H1 (cell line): ENCODE results near the gene SRGAP3. TPM values are rescaled to one million over a fixed set of nuclear protein-coding genes. Genes with fewer than 3 reads are reported as not detected.

Experiments used
- CTCF ChIA-PET: fragments of 300-600 bp; sonication (Branson Sonifier 250); formaldehyde crosslinking; loops from one replicate; lab custom pipeline; 2021; ENCODE audit not compliant: partially characterized antibody; lab: Charles Lee
- POLR2A ChIA-PET: fragments of 300-600 bp; sonication (Branson Sonifier 250); formaldehyde crosslinking; loops from one replicate; lab custom pipeline; 2021; ENCODE audit warnings: inconsistent platforms; ENCODE audit not compliant: partially characterized antibody; lab: Charles Lee
- DNase-seq, 2 experiments: peaks; one replicate each; pipeline versions ENCODE4 v3.0.0 to v3.0.0-alpha.2; 2010 to 2022; ENCODE audit warnings: low spot score in 2 of 2, low read depth in 1 of 2, mixed read lengths in 1 of 2
- FAIRE-seq: peaks from 2 replicates; lab custom pipeline; 2011; peaks lifted over from hg19 to GRCh38; lab: Jason Lieb, UNC
- H2AFZ ChIP-seq: 2 replicates; pipeline ENCODE4 v1.8.1; 2012; ENCODE audit warnings: low read length, inconsistent platforms
- H2AK5ac ChIP-seq: 2 replicates; pipeline ENCODE4 v1.6.1; 2013; ENCODE audit warnings: low read depth, low read length
- H2BK120ac ChIP-seq: replicated peaks from 2 replicates; pipeline ENCODE3; 2013; ENCODE audit warnings: low read depth, low read length, inconsistent platforms
- H2BK12ac ChIP-seq: 2 replicates; pipeline ENCODE4 v1.6.1; 2013; ENCODE audit warnings: low read depth, low read length
- H2BK15ac ChIP-seq: 2 replicates; pipeline ENCODE4 v1.6.1; 2013; ENCODE audit warnings: low read length
- H2BK20ac ChIP-seq: 2 replicates; pipeline ENCODE4 v1.6.1; 2013; ENCODE audit warnings: low read length
- H2BK5ac ChIP-seq: 2 replicates; pipeline ENCODE4 v1.6.1; 2013; ENCODE audit warnings: low read depth, low read length
- H3K14ac ChIP-seq: 2 replicates; pipeline ENCODE4 v1.6.1; 2013; ENCODE audit warnings: inconsistent platforms; ENCODE audit not compliant: insufficient read length
- H3K18ac ChIP-seq: 2 replicates; pipeline ENCODE4 v1.6.1; 2013; ENCODE audit warnings: low read length; ENCODE audit errors: extremely low read depth
- H3K23ac ChIP-seq: 2 replicates; pipeline ENCODE4 v1.6.1; 2013; ENCODE audit warnings: inconsistent platforms; ENCODE audit not compliant: insufficient read length
- H3K23me2 ChIP-seq: 2 replicates; pipeline ENCODE4 v1.6.1; 2013; ENCODE audit warnings: low read depth, low read length
- H3K27ac ChIP-seq: 2 replicates; pipeline ENCODE4 v1.6.1; 2011; ENCODE audit warnings: low read depth, low read length, inconsistent platforms
- H3K27me3 ChIP-seq, 4 experiments: replicated peaks in 1 of 4; 1 replicate in 1 of 4; 2 replicates in 3 of 4; pipeline versions ENCODE4 v1.6.1 to v1.8.1; 2011 to 2013; ENCODE audit warnings: low read length in 3 of 4, mild to moderate bottlenecking in 3 of 4, inconsistent platforms in 2 of 4, mixed read lengths in 2 of 4, moderate library complexity in 1 of 4; ENCODE audit not compliant: control insufficient read depth in 3 of 4, insufficient read depth in 3 of 4; ENCODE audit errors: extremely low read depth in 1 of 4
- H3K36me3 ChIP-seq, 4 experiments: 2 replicates each; pipeline versions ENCODE4 v1.6.1 to v1.8.1; 2011 to 2013; ENCODE audit warnings: mild to moderate bottlenecking in 4 of 4, low read length in 3 of 4, moderate library complexity in 2 of 4, control low read depth in 1 of 4, inconsistent platforms in 1 of 4; ENCODE audit not compliant: insufficient read depth in 4 of 4, control insufficient read depth in 2 of 4
- H3K4ac ChIP-seq: replicated peaks from 2 replicates; pipeline ENCODE3; 2013; ENCODE audit warnings: low read length, low read depth, mixed read lengths, inconsistent platforms; ENCODE audit not compliant: insufficient read length
- H3K4me1 ChIP-seq, 4 experiments: replicated peaks in 1 of 4; 1 replicate in 1 of 4; 2 replicates in 3 of 4; pipeline versions ENCODE4 v1.6.1 to v1.8.1; 2011 to 2013; ENCODE audit warnings: low read length in 3 of 4, inconsistent platforms in 2 of 4, mixed read lengths in 1 of 4; ENCODE audit not compliant: insufficient read depth in 4 of 4, control insufficient read depth in 3 of 4
- H3K4me2 ChIP-seq, 2 experiments: 2 replicates each; pipeline versions ENCODE4 v1.6.1 to v1.8.1; 2011 to 2013; ENCODE audit warnings: low read depth in 2 of 2, low read length in 2 of 2, control low read depth in 1 of 2, inconsistent platforms in 1 of 2, mild to moderate bottlenecking in 1 of 2; ENCODE audit not compliant: insufficient read depth in 1 of 2
- H3K4me3 ChIP-seq, 4 experiments: fragments of 200-600, 300-600 bp in 1 of 4; sonication (generic), shearing (Covaris generic), sonication (Bioruptor Twin) in 1 of 4; 2 replicates each; pipeline versions ENCODE4 v1.5.1 to v1.8.1; 2011 to 2016; ENCODE audit warnings: low read length in 4 of 4, low read depth in 3 of 4, control low read depth in 2 of 4, inconsistent platforms in 2 of 4, mild to moderate bottlenecking in 2 of 4, mixed read lengths in 1 of 4, moderate library complexity in 1 of 4; ENCODE audit not compliant: insufficient read depth in 2 of 4; ENCODE audit errors: extremely low read depth in 1 of 4
- H3K56ac ChIP-seq: replicated peaks from 2 replicates; pipeline ENCODE3; 2013; ENCODE audit warnings: low read depth, mild to moderate bottlenecking, mixed read lengths, low read length, inconsistent platforms; ENCODE audit not compliant: insufficient read length
- H3K79me1 ChIP-seq: 2 replicates; pipeline ENCODE4 v1.6.1; 2013; ENCODE audit warnings: low read depth, low read length, control low read depth
- H3K79me2 ChIP-seq, 2 experiments: 2 replicates each; pipeline versions ENCODE4 v1.6.1 to v1.8.1; 2012 to 2013; ENCODE audit warnings: low read length in 2 of 2, mild to moderate bottlenecking in 2 of 2, inconsistent platforms in 1 of 2; ENCODE audit not compliant: insufficient read depth in 2 of 2, control insufficient read depth in 1 of 2
- H3K9ac ChIP-seq, 4 experiments: replicated peaks in 1 of 4; 1 replicate in 1 of 4; 2 replicates in 3 of 4; pipeline versions ENCODE4 v1.6.1 to v1.8.1; 2011 to 2013; ENCODE audit warnings: low read depth in 3 of 4, low read length in 3 of 4, control low read depth in 2 of 4, mild to moderate bottlenecking in 2 of 4, moderate library complexity in 2 of 4, inconsistent platforms in 1 of 4; ENCODE audit errors: extremely low read depth in 1 of 4
- H3K9me3 ChIP-seq, 2 experiments: 2 replicates each; pipeline versions ENCODE4 v1.6.1 to v1.8.1; 2012 to 2013; ENCODE audit warnings: mild to moderate bottlenecking in 2 of 2, moderate library complexity in 2 of 2, control low read depth in 1 of 2, inconsistent platforms in 1 of 2, low read depth in 1 of 2, low read length in 1 of 2, mixed read lengths in 1 of 2; ENCODE audit not compliant: insufficient read depth in 2 of 2
- H4K20me1 ChIP-seq, 2 experiments: replicated peaks in 1 of 2; 2 replicates each; pipeline versions ENCODE3 to v1.8.1; 2011 to 2013; ENCODE audit warnings: inconsistent platforms in 2 of 2, low read length in 2 of 2, mild to moderate bottlenecking in 1 of 2; ENCODE audit not compliant: insufficient read depth in 2 of 2, control insufficient read depth in 1 of 2
- H4K5ac ChIP-seq: 2 replicates; pipeline ENCODE4 v1.6.1; 2013; ENCODE audit warnings: low read length, low read depth, mixed read lengths, inconsistent platforms; ENCODE audit not compliant: insufficient read length
- H4K8ac ChIP-seq: 2 replicates; pipeline ENCODE4 v1.8.0; 2013; ENCODE audit warnings: mild to moderate bottlenecking, moderate library complexity, low read length, inconsistent platforms; ENCODE audit not compliant: insufficient read depth; ENCODE audit errors: extremely low read depth
- H4K91ac ChIP-seq: replicated peaks from 2 replicates; pipeline ENCODE3; 2013; ENCODE audit warnings: low read length, mixed read lengths, inconsistent platforms; ENCODE audit not compliant: insufficient read length
- CREB1 ChIP-seq: IDR thresholded peaks from 2 replicates; pipeline ENCODE4 v1.6.1; 2012; ENCODE audit warnings: inconsistent platforms
- JUND ChIP-seq: IDR thresholded peaks from 2 replicates; pipeline ENCODE4 v1.6.1; 2011; ENCODE audit warnings: mild to moderate bottlenecking, improper control_type of control experiment, low read length
- KDM1A ChIP-seq: fragments of 200-600, 300-600 bp; sonication (generic); IDR thresholded peaks from 2 replicates; pipeline ENCODE4 v1.7.1; 2016; ENCODE audit warnings: mild to moderate bottlenecking, low read length, borderline replicate concordance
- RNF2 ChIP-seq: fragments of 200-900, 300-1000 bp; sonication (generic); IDR thresholded peaks from 2 replicates; pipeline ENCODE4 v1.7.1; 2016; ENCODE audit warnings: borderline replicate concordance, low read depth, mild to moderate bottlenecking, antibody characterized with exemption, low read length; ENCODE audit not compliant: poor library complexity, severe bottlenecking; ENCODE audit errors: missing control alignments
- YY1 ChIP-seq: IDR thresholded peaks from 2 replicates; pipeline ENCODE4 v1.6.1; 2011; ENCODE audit warnings: low read depth, mild to moderate bottlenecking, low read length
- WGBS, 2 experiments: shearing (Covaris generic) in 1 of 2; methylation state at CpG; one replicate each; pipeline versions ENCODE4 v1.1.6 to v1.1.7; 2013 to 2015; ENCODE audit warnings: low lambda C conversion rate in 2 of 2, mixed read lengths in 2 of 2, inconsistent platforms in 1 of 2, low coverage in 1 of 2, missing lambda C conversion rate in 1 of 2; ENCODE audit not compliant: insufficient replicate concordance in 2 of 2, insufficient coverage in 1 of 2, insufficient read length in 1 of 2; ENCODE audit errors: extremely low coverage in 1 of 2, missing lambda C conversion rate in 1 of 2; 5-methylcytosine and 5-hydroxymethylcytosine counted together
- polyA plus RNA-seq, 7 experiments: library from polyadenylated mRNA; depleted of rRNA in 3 of 7; stranded (reverse) in 5 of 7; unstranded in 2 of 7; fragments of >200 nt in 5 of 7; fragments of 200-250 nt in 2 of 7; gene quantifications; 1 replicate in 5 of 7; 2 replicates in 1 of 7; 4 replicates in 1 of 7; pipeline versions ENCODE4 v1.2.1 to v1.2.3, GENCODE V29; 2011 to 2013; ENCODE audit warnings: missing spikeins in 2 of 7, mixed read lengths in 2 of 7
- total RNA-seq: library from RNA; stranded (reverse); fragmentation: NEBNext Ultra II Directional; extraction: Animal tissue kit (Norgen Biotek cat#: 25700); gene quantifications from 2 replicates; pipeline ENCODE4 v1.2.1, GENCODE V29; 2021

The SRGAP3 gene
- total and polyA plus RNA-seq, 2 of the 8 experiments (the other 6 are each of a cell fraction or from before 2014, with no cell fraction given), result 5.8 to 11.4 TPM

GRCh38 chr3:9203317-9203716 lies 46.1 kb downstream of the SRGAP3 start:
- DNase-seq (no peak), FAIRE-seq (no peak)
- no peak overlapping the region for H3K4me2 ChIP-seq

More at GRCh38 chr3:9203317-9203716, 46.1 kb downstream of the SRGAP3 start:
- Histone ChIP-seq H2AFZ (no peak overlapping the region), H2BK5ac (no peak overlapping the region), H3K27ac (no peak overlapping the region), H3K79me2 (no peaks in the 10 kb centered on the region), H2BK15ac (no peak overlapping the region), H4K5ac (no peak overlapping the region), H3K36me3 (no peaks in the 10 kb centered on the region), H4K8ac (no peak overlapping the region), H2BK120ac (no peak overlapping the region), H2BK20ac (no peak overlapping the region), H3K4me3 (no peak overlapping the region), H2BK12ac (no peak overlapping the region), H3K79me1 (no peaks in the 10 kb centered on the region), H3K4ac (no peak overlapping the region), H3K23me2 (no peaks in the 10 kb centered on the region), H3K9me3 (no peaks in the 10 kb centered on the region), H4K91ac (no peak overlapping the region), H3K9ac (no peak overlapping the region), H3K4me1 (peaks cover 3 to 18% (median 6%) of the 10 kb centered on the region in 4 experiments; a peak in 5 of 7 replicates), H3K27me3 (no peaks in the 10 kb centered on the region), H3K18ac (no peak overlapping the region), H3K14ac (no peak overlapping the region), H4K20me1 (no peaks in the 10 kb centered on the region), H3K56ac (no peak overlapping the region), H3K23ac (no peak overlapping the region), H2AK5ac (no peak overlapping the region)
- CTCF ChIA-PET, result interaction anchor here (1.0 to 1.6 kb wide), 4 partner anchors 8 to 216 kb away, joined by 3 to 6 read pairs (median 4); no protein-coding TSS in a partner anchor
- no peak for TF ChIP-seq CREB1
- TF ChIP-seq KDM1A, result no peak
- no peak for TF ChIP-seq JUND
- TF ChIP-seq YY1, result no peak
- TF ChIP-seq RNF2, result no peak
- WGBS, 2 experiments, result 84% methylated on average over 2 of the region's 2 CpGs; no CpG with 5 or more reads in 1 of the 2 experiments
- POLR2A ChIA-PET, result interaction anchor here (0.6 kb wide), 1 partner anchor 40 kb away, joined by 3 read pairs; no protein-coding TSS in a partner anchor
